ACC112 (cell line): ENCODE results near the gene CECR2.

Source experiments
- H2AFZ ChIP-seq: fragments of 200-600 bp; sonication (generic); one replicate; pipeline ENCODE4 v1.6.0; 2017; ENCODE audit warnings: antibody characterized with exemption, low read length; ENCODE audit not compliant: unreplicated experiment
- H3K27ac ChIP-seq: fragments of 200-600 bp; sonication (generic); 2 replicates; pipeline ENCODE4 v1.5.1; 2014; ENCODE audit warnings: low read depth, mild to moderate bottlenecking, antibody characterized with exemption, low read length, moderate library complexity
- H3K27me3 ChIP-seq: fragments of 200-600 bp; sonication (generic); 2 replicates; pipeline ENCODE4 v1.6.1; 2014; ENCODE audit warnings: mild to moderate bottlenecking, antibody characterized with exemption, low read length, moderate library complexity, mixed read lengths; ENCODE audit not compliant: insufficient read depth
- H3K36me3 ChIP-seq: fragments of 200-600 bp; sonication (generic); 2 replicates; pipeline ENCODE4 v1.6.1; 2016; ENCODE audit warnings: mild to moderate bottlenecking, antibody characterized with exemption, low read length, moderate library complexity, mixed read lengths; ENCODE audit not compliant: insufficient read depth
- H3K4me1 ChIP-seq: fragments of 200-600 bp; sonication (generic); one replicate; pipeline ENCODE4 v1.6.1; 2016; ENCODE audit warnings: low read length, mixed read lengths; ENCODE audit not compliant: insufficient read depth, unreplicated experiment, control insufficient read depth
- H3K4me3 ChIP-seq: fragments of 200-600 bp; sonication (generic); 2 replicates; pipeline ENCODE4 v1.5.1; 2014; ENCODE audit warnings: mild to moderate bottlenecking, low read depth, low read length
- H3K79me2 ChIP-seq: fragments of 200-600 bp; sonication (generic); one replicate; pipeline ENCODE4 v1.6.0; 2016; ENCODE audit warnings: low read length; ENCODE audit not compliant: control insufficient read depth, unreplicated experiment, insufficient read depth

Gene CECR2

GRCh38 chr22:17429516-17429915, 60.3 kb downstream of the CECR2 start:
- Histone ChIP-seq H3K36me3 (no peaks in the 10 kb centered on the region), H3K27ac (no peak overlapping the region), H3K4me1 (peaks cover 13% of the 10 kb centered on the region), H3K4me3 (no peak overlapping the region), H3K27me3 (no peaks in the 10 kb centered on the region), H3K79me2 (no peaks in the 10 kb centered on the region), H2AFZ (no peak overlapping the region)

DNA sequence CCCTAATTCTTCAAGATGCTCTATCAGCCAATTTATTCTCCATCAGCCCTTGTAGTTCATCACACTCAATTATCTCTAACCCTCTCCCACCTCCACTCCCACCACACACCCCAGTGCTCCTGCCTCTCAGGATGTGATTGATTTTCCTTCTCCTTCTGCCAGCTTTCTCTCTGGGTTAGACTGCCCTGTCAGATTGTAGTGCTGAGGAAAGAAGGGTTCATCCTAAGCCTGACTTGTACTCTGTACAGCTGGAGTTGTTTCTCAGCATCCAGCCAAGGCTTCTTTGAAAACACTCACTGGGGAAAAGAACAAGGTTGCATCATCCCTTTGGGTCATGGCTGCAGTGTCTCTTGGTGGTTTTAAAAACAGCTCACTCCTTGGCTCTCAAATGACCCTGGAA, 61.2 kb downstream of the CECR2 start:
- H3K4me3 ChIP-seq, result no peak overlapping the region
- no peaks in the 10 kb centered on the region for H3K27me3 ChIP-seq
- no peaks in the 10 kb centered on the region for H3K79me2 ChIP-seq
- peak overlapping the region; percentile 64 for H3K27ac ChIP-seq
- H3K4me1 ChIP-seq, result peaks cover 13% of the 10 kb centered on the region
- H3K36me3 ChIP-seq, result no peaks in the 10 kb centered on the region
- H2AFZ ChIP-seq, result no peak overlapping the region

GRCh38 chr22:17431179-17431578, 61.9 kb downstream of the CECR2 start:
- no peak overlapping the region for H2AFZ ChIP-seq
- H3K36me3 ChIP-seq, result no peaks in the 10 kb centered on the region
- H3K79me2 ChIP-seq, result no peaks in the 10 kb centered on the region
- H3K27ac ChIP-seq, result peak overlapping the region; percentile 53; the same call in 1 of the 2 replicates
- H3K4me1 ChIP-seq, result peaks cover 13% of the 10 kb centered on the region
- peak overlapping the region; percentile 45; the same call in 1 of the 2 replicates for H3K4me3 ChIP-seq
- H3K27me3 ChIP-seq, result no peaks in the 10 kb centered on the region

DNA sequence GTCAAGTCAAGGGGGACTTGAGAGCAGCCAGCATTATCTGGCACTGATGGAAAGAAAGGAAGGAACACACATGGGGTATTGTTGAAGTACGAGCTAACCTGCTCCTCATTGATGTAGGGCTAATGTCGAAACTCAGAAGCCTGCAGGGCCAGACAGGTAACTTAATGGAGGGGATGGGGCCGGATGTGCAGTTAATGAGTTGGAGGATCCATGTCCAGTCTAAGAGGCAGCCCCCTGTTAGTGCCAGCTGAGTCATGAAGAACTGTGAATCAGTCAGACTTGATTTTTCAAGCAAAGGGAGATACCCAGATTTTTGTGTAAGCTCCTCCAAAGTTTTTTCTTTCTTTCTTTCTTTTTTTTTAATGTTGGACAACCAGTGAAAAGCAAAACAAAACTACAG, 65.6 kb downstream of the CECR2 start:
- Histone ChIP-seq H3K79me2 (no peaks in the 10 kb centered on the region), H3K27me3 (no peaks in the 10 kb centered on the region), H3K27ac (no peak overlapping the region), H2AFZ (no peak overlapping the region), H3K4me1 (peaks cover 13% of the 10 kb centered on the region), H3K36me3 (no peaks in the 10 kb centered on the region), H3K4me3 (no peak overlapping the region)

- Histone ChIP-seq H2AFZ (no peak overlapping the region), H3K4me3 (no peak overlapping the region), H3K27ac (no peak overlapping the region), H3K36me3 (no peaks in the 10 kb centered on the region), H3K27me3 (no peaks in the 10 kb centered on the region), H3K4me1 (peaks cover 8% of the 10 kb centered on the region), H3K79me2 (no peaks in the 10 kb centered on the region)
Measured at GRCh38 chr22:17435375-17435774, 66.1 kb downstream of the CECR2 start.

GRCh38 chr22:17436382-17436980, 67.2 kb downstream of the CECR2 start:
- Histone ChIP-seq H2AFZ (no peak overlapping the region), H3K27me3 (no peaks in the 10 kb centered on the region)

GRCh38 chr22:17436981-17437412, 67.7 kb downstream of the CECR2 start:
- Histone ChIP-seq H3K27me3 (no peaks in the 10 kb centered on the region), H3K27ac (no peak overlapping the region), H2AFZ (no peak overlapping the region), H3K4me1 (no peaks in the 10 kb centered on the region), H3K4me3 (no peak overlapping the region), H3K36me3 (no peaks in the 10 kb centered on the region), H3K79me2 (no peaks in the 10 kb centered on the region)

More at GRCh38 chr22:17436382-17436980, 67.2 kb downstream of the CECR2 start:
- Histone ChIP-seq H3K4me1 (no peaks in the 10 kb centered on the region), H3K4me3 (no peak overlapping the region), H3K36me3 (no peaks in the 10 kb centered on the region), H3K79me2 (no peaks in the 10 kb centered on the region), H3K27ac (no peak overlapping the region)

GRCh38 chr22:17438026-17438425, 68.8 kb downstream of the CECR2 start:
- H3K36me3 ChIP-seq, result no peaks in the 10 kb centered on the region
- H3K4me3 ChIP-seq, result no peak overlapping the region
- no peak overlapping the region for H2AFZ ChIP-seq
- H3K27me3 ChIP-seq, result no peaks in the 10 kb centered on the region
- no peak overlapping the region for H3K27ac ChIP-seq
- H3K4me1 ChIP-seq, result peaks cover 3% of the 10 kb centered on the region
- no peaks in the 10 kb centered on the region for H3K79me2 ChIP-seq

DNA sequence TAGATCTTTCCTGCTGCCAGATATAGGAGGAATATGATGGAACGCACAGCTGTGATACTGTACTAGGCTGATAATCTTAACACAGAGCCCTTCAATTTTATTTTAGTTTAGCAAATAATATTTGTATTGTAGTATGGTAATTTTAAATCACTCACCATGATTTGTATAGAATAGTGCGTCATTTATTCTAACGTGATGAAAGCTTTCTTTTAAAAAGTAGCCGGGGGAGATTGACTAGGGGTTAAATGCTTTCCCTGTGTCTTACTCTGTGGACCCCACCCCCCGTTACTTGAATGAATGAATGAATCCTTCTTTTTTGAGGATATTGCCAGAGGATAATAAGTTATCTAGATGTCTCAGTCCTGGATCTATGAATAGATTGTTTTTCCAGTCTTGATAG, 72.1 kb downstream of the CECR2 start:
- Histone ChIP-seq H2AFZ (no peak overlapping the region), H3K4me3 (no peak overlapping the region), H3K27me3 (no peaks in the 10 kb centered on the region), H3K27ac (no peak overlapping the region), H3K4me1 (peaks cover 4% of the 10 kb centered on the region), H3K36me3 (no peaks in the 10 kb centered on the region), H3K79me2 (no peaks in the 10 kb centered on the region)

- Histone ChIP-seq H2AFZ (no peak overlapping the region), H3K36me3 (no peaks in the 10 kb centered on the region), H3K79me2 (no peaks in the 10 kb centered on the region), H3K27me3 (no peaks in the 10 kb centered on the region), H3K27ac (no peak overlapping the region), H3K4me1 (peaks cover 4% of the 10 kb centered on the region), H3K4me3 (no peak overlapping the region)
Measured at GRCh38 chr22:17443405-17444203, 74.3 kb downstream of the CECR2 start.

- no peaks in the 10 kb centered on the region for H3K79me2 ChIP-seq
- H3K27ac ChIP-seq, result no peak overlapping the region
Measured at GRCh38 chr22:17444204-17444504, 74.9 kb downstream of the CECR2 start.

More at GRCh38 chr22:17444204-17444504, 74.9 kb downstream of the CECR2 start:
- Histone ChIP-seq H3K27me3 (no peaks in the 10 kb centered on the region), H3K4me3 (no peak overlapping the region), H2AFZ (no peak overlapping the region), H3K4me1 (peaks cover 4% of the 10 kb centered on the region), H3K36me3 (no peaks in the 10 kb centered on the region)
